ENCODE measurements around the gene MYH7B.

- TF ChIP-seq, protein P1, sequence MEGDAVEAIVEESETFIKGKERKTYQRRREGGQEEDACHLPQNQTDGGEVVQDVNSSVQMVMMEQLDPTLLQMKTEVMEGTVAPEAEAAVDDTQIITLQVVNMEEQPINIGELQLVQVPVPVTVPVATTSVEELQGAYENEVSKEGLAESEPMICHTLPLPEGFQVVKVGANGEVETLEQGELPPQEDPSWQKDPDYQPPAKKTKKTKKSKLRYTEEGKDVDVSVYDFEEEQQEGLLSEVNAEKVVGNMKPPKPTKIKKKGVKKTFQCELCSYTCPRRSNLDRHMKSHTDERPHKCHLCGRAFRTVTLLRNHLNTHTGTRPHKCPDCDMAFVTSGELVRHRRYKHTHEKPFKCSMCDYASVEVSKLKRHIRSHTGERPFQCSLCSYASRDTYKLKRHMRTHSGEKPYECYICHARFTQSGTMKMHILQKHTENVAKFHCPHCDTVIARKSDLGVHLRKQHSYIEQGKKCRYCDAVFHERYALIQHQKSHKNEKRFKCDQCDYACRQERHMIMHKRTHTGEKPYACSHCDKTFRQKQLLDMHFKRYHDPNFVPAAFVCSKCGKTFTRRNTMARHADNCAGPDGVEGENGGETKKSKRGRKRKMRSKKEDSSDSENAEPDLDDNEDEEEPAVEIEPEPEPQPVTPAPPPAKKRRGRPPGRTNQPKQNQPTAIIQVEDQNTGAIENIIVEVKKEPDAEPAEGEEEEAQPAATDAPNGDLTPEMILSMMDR (IDR thresholded peaks at IDR 0.05), result no peak
- TF ChIP-seq CBFB (CRISPR knock-in tag; IDR thresholded peaks at IDR 0.05; ENCODE audit: low read depth) (no peak), GABPB1 (CRISPR knock-in tag; IDR thresholded peaks at IDR 0.05) (no peak), MAX (CRISPR knock-in tag; IDR thresholded peaks at IDR 0.05) (no peak)
- TF ChIP-seq, protein P2, sequence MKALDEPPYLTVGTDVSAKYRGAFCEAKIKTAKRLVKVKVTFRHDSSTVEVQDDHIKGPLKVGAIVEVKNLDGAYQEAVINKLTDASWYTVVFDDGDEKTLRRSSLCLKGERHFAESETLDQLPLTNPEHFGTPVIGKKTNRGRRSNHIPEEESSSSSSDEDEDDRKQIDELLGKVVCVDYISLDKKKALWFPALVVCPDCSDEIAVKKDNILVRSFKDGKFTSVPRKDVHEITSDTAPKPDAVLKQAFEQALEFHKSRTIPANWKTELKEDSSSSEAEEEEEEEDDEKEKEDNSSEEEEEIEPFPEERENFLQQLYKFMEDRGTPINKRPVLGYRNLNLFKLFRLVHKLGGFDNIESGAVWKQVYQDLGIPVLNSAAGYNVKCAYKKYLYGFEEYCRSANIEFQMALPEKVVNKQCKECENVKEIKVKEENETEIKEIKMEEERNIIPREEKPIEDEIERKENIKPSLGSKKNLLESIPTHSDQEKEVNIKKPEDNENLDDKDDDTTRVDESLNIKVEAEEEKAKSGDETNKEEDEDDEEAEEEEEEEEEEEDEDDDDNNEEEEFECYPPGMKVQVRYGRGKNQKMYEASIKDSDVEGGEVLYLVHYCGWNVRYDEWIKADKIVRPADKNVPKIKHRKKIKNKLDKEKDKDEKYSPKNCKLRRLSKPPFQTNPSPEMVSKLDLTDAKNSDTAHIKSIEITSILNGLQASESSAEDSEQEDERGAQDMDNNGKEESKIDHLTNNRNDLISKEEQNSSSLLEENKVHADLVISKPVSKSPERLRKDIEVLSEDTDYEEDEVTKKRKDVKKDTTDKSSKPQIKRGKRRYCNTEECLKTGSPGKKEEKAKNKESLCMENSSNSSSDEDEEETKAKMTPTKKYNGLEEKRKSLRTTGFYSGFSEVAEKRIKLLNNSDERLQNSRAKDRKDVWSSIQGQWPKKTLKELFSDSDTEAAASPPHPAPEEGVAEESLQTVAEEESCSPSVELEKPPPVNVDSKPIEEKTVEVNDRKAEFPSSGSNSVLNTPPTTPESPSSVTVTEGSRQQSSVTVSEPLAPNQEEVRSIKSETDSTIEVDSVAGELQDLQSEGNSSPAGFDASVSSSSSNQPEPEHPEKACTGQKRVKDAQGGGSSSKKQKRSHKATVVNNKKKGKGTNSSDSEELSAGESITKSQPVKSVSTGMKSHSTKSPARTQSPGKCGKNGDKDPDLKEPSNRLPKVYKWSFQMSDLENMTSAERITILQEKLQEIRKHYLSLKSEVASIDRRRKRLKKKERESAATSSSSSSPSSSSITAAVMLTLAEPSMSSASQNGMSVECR (CRISPR knock-in tag; IDR thresholded peaks at IDR 0.05; ENCODE audit: borderline replicate concordance), result no peak
Measured at GRCh38 chr20:34989118-34989517, 33.5 kb downstream of the MYH7B start.

All from WTC11 (cell line).